ENCODE data around the gene LDLR.

Gene LDLR

DNA sequence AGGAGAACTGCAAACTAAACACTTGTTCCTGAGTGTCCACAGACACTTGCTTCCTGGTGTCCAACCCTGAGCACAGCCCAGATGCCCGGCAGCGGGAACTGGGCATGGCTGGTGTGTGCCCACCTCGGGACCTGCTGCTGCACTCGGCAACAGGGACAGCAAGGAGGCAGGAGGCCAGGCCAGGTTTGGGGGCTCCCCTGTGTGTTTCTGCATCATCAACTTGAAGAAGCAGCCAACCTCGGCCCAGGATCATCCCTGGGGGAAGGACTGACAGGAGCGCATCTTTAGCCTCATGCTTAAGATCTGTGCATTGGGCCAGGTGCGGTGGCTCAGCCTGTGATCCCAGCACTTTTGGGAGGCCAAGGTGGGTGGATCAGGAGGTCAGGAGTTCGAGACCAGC is 35.1 kb upstream of the LDLR start:
- Histone ChIP-seq H3K27ac (ENCODE audit: low read depth in 2 of 2, low read length in 2 of 2) (no peak overlapping the region), H3K9ac (ENCODE audit: low read depth in 1 of 2, low read length in 2 of 2) (no peak overlapping the region), H3K9me3 (ENCODE audit: control insufficient read depth in 2 of 2, low read length in 2 of 2) (no peaks in the 10 kb centered on the region), H3K27me3 (ENCODE audit: control insufficient read depth in 2 of 2, insufficient read depth in 2 of 2, low read length in 2 of 2) (no peaks in the 10 kb centered on the region), H3K4me1 (ENCODE audit: control insufficient read depth in 2 of 2, insufficient read depth in 2 of 2, low read length in 2 of 2) (peaks cover 0 to 2% of the 10 kb centered on the region in 2 donors), H3K36me3 (ENCODE audit: control insufficient read depth in 2 of 2, insufficient read depth in 2 of 2, low read length in 2 of 2) (peaks cover 9 to 24% of the 10 kb centered on the region in 2 donors), H3K4me3 (ENCODE audit: low read length in 2 of 2) (no peak overlapping the region)

DNA sequence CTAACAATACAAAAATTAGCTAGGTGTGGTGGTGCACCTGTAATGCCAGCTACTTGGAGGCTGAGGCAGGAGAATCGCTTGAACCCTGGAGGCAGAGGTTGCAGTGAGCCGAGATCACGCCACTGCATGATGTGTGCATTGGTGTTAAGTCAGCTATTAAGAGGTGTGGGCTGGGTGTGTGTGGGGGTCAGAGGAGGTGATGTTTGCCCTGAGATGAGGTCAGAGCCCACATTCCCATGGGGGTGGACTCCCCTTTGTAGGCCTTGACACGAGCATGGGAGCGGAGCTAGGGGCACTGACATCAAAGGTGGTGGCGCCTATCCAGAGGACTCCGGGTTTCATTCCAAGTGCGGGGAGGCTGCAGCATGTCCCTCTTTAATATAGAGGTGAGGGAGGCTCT is 34.6 kb upstream of the LDLR start:
- Histone ChIP-seq H3K4me3 (ENCODE audit: low read length in 2 of 2) (no peak overlapping the region), H3K27ac (ENCODE audit: low read depth in 2 of 2, low read length in 2 of 2) (no peak overlapping the region), H3K27me3 (ENCODE audit: control insufficient read depth in 2 of 2, insufficient read depth in 2 of 2, low read length in 2 of 2) (no peaks in the 10 kb centered on the region), H3K9ac (ENCODE audit: low read depth in 1 of 2, low read length in 2 of 2) (no peak overlapping the region), H3K36me3 (ENCODE audit: control insufficient read depth in 2 of 2, insufficient read depth in 2 of 2, low read length in 2 of 2) (peaks cover 14 to 27% of the 10 kb centered on the region in 2 donors), H3K4me1 (ENCODE audit: control insufficient read depth in 2 of 2, insufficient read depth in 2 of 2, low read length in 2 of 2) (no peaks in the 10 kb centered on the region), H3K9me3 (ENCODE audit: control insufficient read depth in 2 of 2, low read length in 2 of 2) (no peaks in the 10 kb centered on the region)

DNA sequence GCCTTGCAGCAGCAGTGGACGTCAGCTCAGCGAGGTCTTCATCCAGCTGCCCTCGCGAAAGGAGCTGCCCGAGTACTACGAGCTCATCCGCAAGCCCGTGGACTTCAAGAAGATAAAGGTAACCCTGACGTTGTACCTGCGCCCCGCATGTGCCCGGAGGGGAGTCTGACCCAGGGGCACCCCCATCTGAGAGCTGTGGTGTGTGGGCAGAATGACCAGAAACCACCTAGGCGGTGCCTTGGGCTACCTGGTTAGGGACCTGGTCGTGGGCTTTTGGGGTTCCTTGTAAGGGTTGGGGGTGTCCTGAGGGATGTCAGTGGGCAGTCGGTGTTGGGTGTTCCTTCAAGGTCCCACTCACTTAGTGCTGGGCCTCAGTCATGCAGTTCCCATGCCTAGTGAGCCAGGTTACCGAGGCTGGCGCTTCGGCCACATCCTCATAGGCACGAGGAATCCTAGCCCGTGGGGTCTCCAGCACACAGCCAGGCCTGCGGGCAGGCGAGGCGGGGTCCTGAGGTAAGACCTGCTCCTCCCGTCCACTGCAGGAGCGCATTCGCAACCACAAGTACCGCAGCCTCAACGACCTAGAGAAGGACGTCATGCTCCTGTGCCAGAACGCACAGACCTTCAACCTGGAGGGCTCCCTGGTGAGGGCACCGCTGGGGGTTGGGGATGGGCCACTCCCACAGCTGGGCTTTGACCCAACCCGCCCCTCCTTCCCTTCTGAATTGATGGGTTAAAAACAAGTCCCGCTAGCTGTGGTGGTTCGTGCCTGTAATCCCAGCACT is 30.8 kb upstream of the LDLR start:
- H3K9ac ChIP-seq (ENCODE audit: low read depth in 1 of 2, low read length in 2 of 2): no peak overlapping the region
- peaks cover 21 to 43% of the 10 kb centered on the region in 2 donors for H3K36me3 ChIP-seq (ENCODE audit: control insufficient read depth in 2 of 2, insufficient read depth in 2 of 2, low read length in 2 of 2)
- H3K27ac ChIP-seq (ENCODE audit: low read depth in 2 of 2, low read length in 2 of 2): no peak overlapping the region

DNA sequence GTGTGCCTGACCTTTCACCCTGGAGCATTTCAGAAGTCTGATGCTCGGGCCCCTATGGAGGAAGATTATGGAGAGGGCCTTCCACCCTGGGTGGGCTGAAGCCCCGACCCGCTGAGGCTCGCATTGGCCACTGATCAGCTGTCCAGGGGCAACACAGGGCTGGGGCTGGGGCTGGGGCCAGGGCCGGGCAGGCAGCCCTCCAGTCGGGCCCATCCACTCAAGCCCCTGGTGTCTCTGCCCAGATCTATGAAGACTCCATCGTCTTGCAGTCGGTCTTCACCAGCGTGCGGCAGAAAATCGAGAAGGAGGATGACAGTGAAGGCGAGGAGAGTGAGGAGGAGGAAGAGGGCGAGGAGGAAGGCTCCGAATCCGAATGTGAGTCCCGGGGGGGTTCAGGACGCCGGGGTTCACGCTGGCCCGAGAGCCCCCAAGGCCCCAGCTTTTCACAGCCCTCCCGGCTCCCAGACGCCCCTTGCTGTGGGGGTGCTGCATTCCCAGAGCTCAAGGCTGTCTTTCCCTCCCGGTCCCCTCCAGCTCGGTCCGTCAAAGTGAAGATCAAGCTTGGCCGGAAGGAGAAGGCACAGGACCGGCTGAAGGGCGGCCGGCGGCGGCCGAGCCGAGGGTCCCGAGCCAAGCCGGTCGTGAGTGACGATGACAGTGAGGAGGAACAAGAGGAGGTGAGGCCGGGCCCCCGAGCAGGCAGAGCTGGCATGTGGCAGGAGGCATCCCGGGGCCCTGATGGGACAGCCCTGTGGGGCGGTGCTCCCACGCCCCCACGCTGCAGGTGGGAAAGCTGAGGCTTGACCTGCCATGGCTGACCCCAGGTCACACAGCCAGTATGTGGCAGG is 29.5 kb upstream of the LDLR start:
- H3K4me3 ChIP-seq (ENCODE audit: low read length in 2 of 2): no peak overlapping the region
- no peak overlapping the region for H3K27ac ChIP-seq (ENCODE audit: low read depth in 2 of 2, low read length in 2 of 2)
- H3K27me3 ChIP-seq (ENCODE audit: control insufficient read depth in 2 of 2, insufficient read depth in 2 of 2, low read length in 2 of 2): no peaks in the 10 kb centered on the region
- no peaks in the 10 kb centered on the region for H3K4me1 ChIP-seq (ENCODE audit: control insufficient read depth in 2 of 2, insufficient read depth in 2 of 2, low read length in 2 of 2)
- peaks cover 19 to 42% of the 10 kb centered on the region in 2 donors for H3K36me3 ChIP-seq (ENCODE audit: control insufficient read depth in 2 of 2, insufficient read depth in 2 of 2, low read length in 2 of 2)
- no peaks in the 10 kb centered on the region for H3K9me3 ChIP-seq (ENCODE audit: control insufficient read depth in 2 of 2, low read length in 2 of 2)
- no peak overlapping the region for H3K9ac ChIP-seq (ENCODE audit: low read depth in 1 of 2, low read length in 2 of 2)

More for the DNA sequence above, 30.8 kb upstream of the LDLR start:
- no peaks in the 10 kb centered on the region for H3K4me1 ChIP-seq (ENCODE audit: control insufficient read depth in 2 of 2, insufficient read depth in 2 of 2, low read length in 2 of 2)
- no peaks in the 10 kb centered on the region for H3K27me3 ChIP-seq (ENCODE audit: control insufficient read depth in 2 of 2, insufficient read depth in 2 of 2, low read length in 2 of 2)
- H3K9me3 ChIP-seq (ENCODE audit: control insufficient read depth in 2 of 2, low read length in 2 of 2): no peaks in the 10 kb centered on the region
- no peak overlapping the region for H3K4me3 ChIP-seq (ENCODE audit: low read length in 2 of 2)

DNA sequence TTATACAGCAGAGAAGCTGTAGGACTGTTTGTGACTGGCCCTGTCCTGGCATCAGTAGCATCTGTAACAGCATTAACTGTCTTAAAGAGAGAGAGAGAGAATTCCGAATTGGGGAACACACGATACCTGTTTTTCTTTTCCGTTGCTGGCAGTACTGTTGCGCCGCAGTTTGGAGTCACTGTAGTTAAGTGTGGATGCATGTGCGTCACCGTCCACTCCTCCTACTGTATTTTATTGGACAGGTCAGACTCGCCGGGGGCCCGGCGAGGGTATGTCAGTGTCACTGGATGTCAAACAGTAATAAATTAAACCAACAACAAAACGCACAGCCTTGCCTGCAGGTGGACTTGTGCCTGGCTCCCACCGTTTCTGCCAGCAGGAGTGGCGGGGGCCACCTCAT is 27.3 kb upstream of the LDLR start:
- Histone ChIP-seq H3K36me3 (ENCODE audit: control insufficient read depth in 2 of 2, insufficient read depth in 2 of 2, low read length in 2 of 2) (peaks cover 15 to 33% of the 10 kb centered on the region in 2 donors), H3K27ac (ENCODE audit: low read depth in 2 of 2, low read length in 2 of 2) (peak overlapping the region in 1 of 2 donors; percentile 16), H3K9ac (ENCODE audit: low read depth in 1 of 2, low read length in 2 of 2) (no peak overlapping the region)

DNA sequence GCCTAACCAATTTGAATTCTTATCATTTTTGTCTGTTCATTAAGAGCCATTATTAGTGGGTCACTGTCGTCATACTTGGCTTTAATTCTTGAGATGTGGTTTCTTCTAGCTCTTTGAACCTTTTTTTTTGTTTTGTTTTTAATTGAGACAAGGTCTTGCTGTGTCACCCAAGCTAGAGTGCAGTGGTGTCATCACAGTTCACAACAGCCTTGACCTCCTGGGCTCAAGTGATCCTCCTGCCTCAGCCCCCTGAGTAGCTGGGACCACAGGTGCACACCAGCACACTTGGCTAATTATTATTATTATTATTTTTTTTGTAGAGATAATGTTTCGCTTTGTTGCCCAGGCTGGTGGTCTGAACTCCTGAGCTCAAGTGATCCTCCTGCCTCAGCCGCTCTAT is 25.8 kb upstream of the LDLR start:
- Histone ChIP-seq H3K27ac (ENCODE audit: low read depth in 2 of 2, low read length in 2 of 2) (no peak overlapping the region), H3K36me3 (ENCODE audit: control insufficient read depth in 2 of 2, insufficient read depth in 2 of 2, low read length in 2 of 2) (peaks cover 18 to 29% of the 10 kb centered on the region in 2 donors), H3K4me1 (ENCODE audit: control insufficient read depth in 2 of 2, insufficient read depth in 2 of 2, low read length in 2 of 2) (no peaks in the 10 kb centered on the region), H3K4me3 (ENCODE audit: low read length in 2 of 2) (no peak overlapping the region), H3K27me3 (ENCODE audit: control insufficient read depth in 2 of 2, insufficient read depth in 2 of 2, low read length in 2 of 2) (no peaks in the 10 kb centered on the region), H3K9me3 (ENCODE audit: control insufficient read depth in 2 of 2, low read length in 2 of 2) (no peaks in the 10 kb centered on the region), H3K9ac (ENCODE audit: low read depth in 1 of 2, low read length in 2 of 2) (no peak overlapping the region)

More for the DNA sequence above, 27.3 kb upstream of the LDLR start:
- no peak overlapping the region for H3K4me3 ChIP-seq (ENCODE audit: low read length in 2 of 2)
- H3K9me3 ChIP-seq (ENCODE audit: control insufficient read depth in 2 of 2, low read length in 2 of 2): no peaks in the 10 kb centered on the region
- no peaks in the 10 kb centered on the region for H3K27me3 ChIP-seq (ENCODE audit: control insufficient read depth in 2 of 2, insufficient read depth in 2 of 2, low read length in 2 of 2)
- no peaks in the 10 kb centered on the region for H3K4me1 ChIP-seq (ENCODE audit: control insufficient read depth in 2 of 2, insufficient read depth in 2 of 2, low read length in 2 of 2)

DNA sequence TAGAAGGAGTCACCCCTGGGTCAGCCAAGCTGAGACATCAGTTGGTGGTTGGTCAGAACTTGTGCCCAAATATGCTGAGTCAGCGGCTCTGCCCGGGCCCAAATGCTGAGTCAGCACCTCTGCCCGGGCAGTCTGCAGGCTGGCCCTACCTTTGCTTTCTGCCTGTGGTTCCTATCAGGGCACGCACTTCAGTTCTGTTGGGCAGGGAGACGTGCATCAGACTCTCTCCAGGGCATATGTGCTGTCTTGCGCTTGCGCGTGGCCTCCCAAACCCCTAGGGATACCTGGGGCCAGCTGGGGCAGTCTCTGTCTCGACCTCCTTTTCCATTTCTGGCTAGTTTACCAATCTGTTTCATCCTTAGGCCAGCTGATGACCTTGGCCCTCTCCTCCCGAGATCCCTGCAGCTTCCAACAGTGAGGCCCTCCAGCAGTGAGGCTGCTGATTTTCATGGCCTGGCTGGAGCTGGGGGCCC is 24.4 kb upstream of the LDLR start:
- peaks cover 11 to 20% of the 10 kb centered on the region in 2 donors for H3K36me3 ChIP-seq (ENCODE audit: control insufficient read depth in 2 of 2, insufficient read depth in 2 of 2, low read length in 2 of 2)
- no peak overlapping the region for H3K4me3 ChIP-seq (ENCODE audit: low read length in 2 of 2)
- H3K27ac ChIP-seq (ENCODE audit: low read depth in 2 of 2, low read length in 2 of 2): no peak overlapping the region
- no peak overlapping the region for H3K9ac ChIP-seq (ENCODE audit: low read depth in 1 of 2, low read length in 2 of 2)
- H3K4me1 ChIP-seq (ENCODE audit: control insufficient read depth in 2 of 2, insufficient read depth in 2 of 2, low read length in 2 of 2): no peaks in the 10 kb centered on the region
- H3K9me3 ChIP-seq (ENCODE audit: control insufficient read depth in 2 of 2, low read length in 2 of 2): no peaks in the 10 kb centered on the region
- H3K27me3 ChIP-seq (ENCODE audit: control insufficient read depth in 2 of 2, insufficient read depth in 2 of 2, low read length in 2 of 2): no peaks in the 10 kb centered on the region

DNA sequence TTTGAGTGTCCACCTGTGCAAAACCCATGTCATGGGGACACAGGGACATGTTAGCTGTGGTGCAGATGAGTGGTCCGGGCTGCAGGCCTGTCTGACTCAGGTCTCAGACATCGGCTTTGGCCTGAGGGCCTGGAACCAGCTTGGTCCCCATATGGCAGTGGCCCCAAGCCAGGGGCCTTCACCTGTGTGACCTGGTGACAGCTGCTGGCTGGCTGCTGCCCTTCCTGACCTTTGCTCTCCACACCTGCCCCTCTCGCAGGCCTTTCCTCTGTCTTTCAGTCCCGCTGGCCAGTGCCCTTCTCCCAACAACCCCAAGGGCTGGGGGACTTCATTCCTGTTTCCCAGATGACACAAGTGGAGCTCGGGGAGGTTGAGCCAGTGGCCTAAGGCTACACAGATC is 22.9 kb upstream of the LDLR start:
- Histone ChIP-seq H3K36me3 (ENCODE audit: control insufficient read depth in 2 of 2, insufficient read depth in 2 of 2, low read length in 2 of 2) (peaks cover 3 to 10% of the 10 kb centered on the region in 2 donors), H3K9me3 (ENCODE audit: control insufficient read depth in 2 of 2, low read length in 2 of 2) (no peaks in the 10 kb centered on the region)

DNA sequence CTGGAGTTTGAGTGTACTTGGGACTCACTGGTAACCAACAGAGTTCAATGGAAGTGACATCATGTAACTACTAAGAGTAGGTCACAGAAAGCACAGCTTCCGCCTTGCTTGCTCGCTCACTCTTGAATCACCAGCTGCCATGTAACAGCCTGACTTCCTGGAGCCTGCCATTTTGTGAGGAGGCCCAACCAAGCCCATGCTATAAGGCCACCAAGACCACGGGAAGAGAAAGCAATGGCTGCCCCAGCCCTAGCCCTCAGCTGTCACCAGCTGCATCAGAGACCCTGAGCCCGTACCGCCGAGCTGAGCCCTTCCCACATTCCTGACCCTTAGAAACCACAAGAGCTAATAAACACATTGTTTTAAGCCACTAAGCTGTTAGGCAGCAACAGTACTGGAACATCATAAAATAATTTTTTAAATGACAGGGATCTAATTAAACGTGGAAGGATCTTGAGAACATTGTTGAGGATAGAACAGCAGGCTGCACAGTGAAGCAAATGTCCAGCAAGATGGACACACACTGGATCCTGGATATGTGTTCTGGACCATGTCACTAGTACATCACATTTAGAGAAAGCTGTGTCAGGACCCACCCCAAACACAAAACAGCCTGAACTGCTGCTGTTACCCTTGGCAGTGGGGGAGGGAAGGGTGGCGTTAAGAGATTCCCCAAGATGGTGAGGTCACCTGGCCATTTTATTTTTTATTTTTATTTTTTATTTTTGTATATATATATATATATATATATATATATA is 21.7 kb upstream of the LDLR start:
- H3K9ac ChIP-seq (ENCODE audit: low read depth in 1 of 2, low read length in 2 of 2): no peak overlapping the region
- no peak overlapping the region for H3K27ac ChIP-seq (ENCODE audit: low read depth in 2 of 2, low read length in 2 of 2)
- H3K4me3 ChIP-seq (ENCODE audit: low read length in 2 of 2): no peak overlapping the region
- H3K27me3 ChIP-seq (ENCODE audit: control insufficient read depth in 2 of 2, insufficient read depth in 2 of 2, low read length in 2 of 2): no peaks in the 10 kb centered on the region
- H3K4me1 ChIP-seq (ENCODE audit: control insufficient read depth in 2 of 2, insufficient read depth in 2 of 2, low read length in 2 of 2): no peaks in the 10 kb centered on the region
- H3K9me3 ChIP-seq (ENCODE audit: control insufficient read depth in 2 of 2, low read length in 2 of 2): no peaks in the 10 kb centered on the region
- peaks cover 3 to 5% of the 10 kb centered on the region in 2 donors for H3K36me3 ChIP-seq (ENCODE audit: control insufficient read depth in 2 of 2, insufficient read depth in 2 of 2, low read length in 2 of 2)

More for the DNA sequence above, 22.9 kb upstream of the LDLR start:
- Histone ChIP-seq H3K27me3 (ENCODE audit: control insufficient read depth in 2 of 2, insufficient read depth in 2 of 2, low read length in 2 of 2) (no peaks in the 10 kb centered on the region), H3K4me3 (ENCODE audit: low read length in 2 of 2) (no peak overlapping the region), H3K27ac (ENCODE audit: low read depth in 2 of 2, low read length in 2 of 2) (no peak overlapping the region), H3K4me1 (ENCODE audit: control insufficient read depth in 2 of 2, insufficient read depth in 2 of 2, low read length in 2 of 2) (no peaks in the 10 kb centered on the region), H3K9ac (ENCODE audit: low read depth in 1 of 2, low read length in 2 of 2) (no peak overlapping the region)
